ENCODE measurements around the gene MYNN. TPM values are rescaled to one million over a fixed set of nuclear protein-coding genes. Genes with fewer than 3 reads are reported as not detected.

The MYNN gene
- total and polyA plus RNA-seq, 2 donors from 2014 or later: 9.6 to 14.7 TPM

DNA sequence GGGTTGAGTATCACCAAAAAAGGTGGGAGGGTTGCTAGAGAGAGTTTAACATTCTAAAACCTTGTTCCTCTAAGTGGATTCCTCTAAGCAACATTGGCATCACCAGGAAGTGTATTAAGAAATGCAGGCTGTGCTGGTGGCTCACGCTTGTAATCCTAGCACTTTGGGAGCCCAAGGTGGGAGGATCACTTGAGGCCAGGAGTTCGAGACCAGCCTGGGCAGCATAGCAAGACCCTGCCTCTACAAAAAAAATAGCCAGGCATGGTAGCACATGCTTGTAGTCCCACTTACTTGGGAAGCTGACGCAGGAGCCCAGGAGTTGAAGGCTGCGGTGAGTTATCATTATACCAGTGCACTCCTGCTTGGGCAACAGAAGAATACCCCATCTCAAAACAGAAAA is 4.6 kb downstream of the MYNN start:
- Histone ChIP-seq H3K4me1 (ENCODE audit: control insufficient read depth in 2 of 3, insufficient read depth in 2 of 3, low read depth in 1 of 3, low read length in 3 of 3) (peaks cover 3 to 19% (median 7%) of the 10 kb centered on the region in 3 donors), H3K27me3 (ENCODE audit: control insufficient read depth, insufficient read depth, low read length) (no peaks in the 10 kb centered on the region), H3K9ac (ENCODE audit: low read length in 3 of 3) (no peak overlapping the region), H3K4me3 (ENCODE audit: low read length in 3 of 3) (no peak overlapping the region), H3K9me3 (ENCODE audit: control insufficient read depth in 2 of 3, insufficient read depth in 1 of 3, low read length in 3 of 3) (no peaks in the 10 kb centered on the region), H3K27ac (ENCODE audit: low read depth in 2 of 2, low read length in 2 of 2) (no peak overlapping the region), H3K36me3 (ENCODE audit: control insufficient read depth in 2 of 3, insufficient read depth in 3 of 3, low read length in 3 of 3) (peaks cover 8 to 43% (median 24%) of the 10 kb centered on the region in 3 donors)
- no peak for FAIRE-seq
- TF ChIP-seq, protein P1, sequence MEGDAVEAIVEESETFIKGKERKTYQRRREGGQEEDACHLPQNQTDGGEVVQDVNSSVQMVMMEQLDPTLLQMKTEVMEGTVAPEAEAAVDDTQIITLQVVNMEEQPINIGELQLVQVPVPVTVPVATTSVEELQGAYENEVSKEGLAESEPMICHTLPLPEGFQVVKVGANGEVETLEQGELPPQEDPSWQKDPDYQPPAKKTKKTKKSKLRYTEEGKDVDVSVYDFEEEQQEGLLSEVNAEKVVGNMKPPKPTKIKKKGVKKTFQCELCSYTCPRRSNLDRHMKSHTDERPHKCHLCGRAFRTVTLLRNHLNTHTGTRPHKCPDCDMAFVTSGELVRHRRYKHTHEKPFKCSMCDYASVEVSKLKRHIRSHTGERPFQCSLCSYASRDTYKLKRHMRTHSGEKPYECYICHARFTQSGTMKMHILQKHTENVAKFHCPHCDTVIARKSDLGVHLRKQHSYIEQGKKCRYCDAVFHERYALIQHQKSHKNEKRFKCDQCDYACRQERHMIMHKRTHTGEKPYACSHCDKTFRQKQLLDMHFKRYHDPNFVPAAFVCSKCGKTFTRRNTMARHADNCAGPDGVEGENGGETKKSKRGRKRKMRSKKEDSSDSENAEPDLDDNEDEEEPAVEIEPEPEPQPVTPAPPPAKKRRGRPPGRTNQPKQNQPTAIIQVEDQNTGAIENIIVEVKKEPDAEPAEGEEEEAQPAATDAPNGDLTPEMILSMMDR (IDR thresholded peaks at IDR 0.05; ENCODE audit: borderline replicate concordance, extremely low read depth, insufficient read depth): no peak
- intact Hi-C loops (cut with DNase I): no loop called here
- DNase-seq: no peak

DNA sequence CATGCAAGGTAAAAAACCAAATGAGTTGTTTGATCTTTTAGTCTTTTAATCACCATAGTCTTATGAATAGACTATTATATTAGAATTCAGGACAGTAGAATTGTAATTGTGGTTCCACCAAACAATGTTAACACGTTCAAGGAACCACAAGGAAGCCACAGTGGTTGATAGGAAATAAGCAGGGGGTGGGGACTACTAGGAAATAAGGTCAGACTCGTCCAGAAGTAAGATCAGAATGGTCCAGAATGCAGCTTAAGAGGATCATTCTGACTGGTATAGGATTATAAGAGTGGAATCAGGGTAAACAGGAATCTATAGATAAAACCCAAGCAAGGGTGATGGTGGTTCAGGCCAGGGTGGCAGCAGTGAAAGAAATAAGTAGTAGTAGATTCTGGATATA is 7.5 kb downstream of the MYNN start:
- Histone ChIP-seq H3K4me1 (ENCODE audit: control insufficient read depth in 2 of 3, insufficient read depth in 2 of 3, low read depth in 1 of 3, low read length in 3 of 3) (peaks cover 0 to 4% (median 0%) of the 10 kb centered on the region in 3 donors), H3K36me3 (ENCODE audit: control insufficient read depth in 2 of 3, insufficient read depth in 3 of 3, low read length in 3 of 3) (peaks cover 10 to 52% (median 26%) of the 10 kb centered on the region in 3 donors), H3K4me3 (ENCODE audit: low read length in 3 of 3) (no peak overlapping the region), H3K9ac (ENCODE audit: low read length in 3 of 3) (no peak overlapping the region), H3K27me3 (ENCODE audit: control insufficient read depth, insufficient read depth, low read length) (no peaks in the 10 kb centered on the region), H3K27ac (ENCODE audit: low read depth in 2 of 2, low read length in 2 of 2) (no peak overlapping the region), H3K9me3 (ENCODE audit: control insufficient read depth in 2 of 3, insufficient read depth in 1 of 3, low read length in 3 of 3) (no peaks in the 10 kb centered on the region)
- intact Hi-C loops (cut with DNase I): no loop called here
- TF ChIP-seq, protein P1 (IDR thresholded peaks at IDR 0.05; ENCODE audit: borderline replicate concordance, extremely low read depth, insufficient read depth): no peak
- no peak for FAIRE-seq
- no peak for DNase-seq

DNA sequence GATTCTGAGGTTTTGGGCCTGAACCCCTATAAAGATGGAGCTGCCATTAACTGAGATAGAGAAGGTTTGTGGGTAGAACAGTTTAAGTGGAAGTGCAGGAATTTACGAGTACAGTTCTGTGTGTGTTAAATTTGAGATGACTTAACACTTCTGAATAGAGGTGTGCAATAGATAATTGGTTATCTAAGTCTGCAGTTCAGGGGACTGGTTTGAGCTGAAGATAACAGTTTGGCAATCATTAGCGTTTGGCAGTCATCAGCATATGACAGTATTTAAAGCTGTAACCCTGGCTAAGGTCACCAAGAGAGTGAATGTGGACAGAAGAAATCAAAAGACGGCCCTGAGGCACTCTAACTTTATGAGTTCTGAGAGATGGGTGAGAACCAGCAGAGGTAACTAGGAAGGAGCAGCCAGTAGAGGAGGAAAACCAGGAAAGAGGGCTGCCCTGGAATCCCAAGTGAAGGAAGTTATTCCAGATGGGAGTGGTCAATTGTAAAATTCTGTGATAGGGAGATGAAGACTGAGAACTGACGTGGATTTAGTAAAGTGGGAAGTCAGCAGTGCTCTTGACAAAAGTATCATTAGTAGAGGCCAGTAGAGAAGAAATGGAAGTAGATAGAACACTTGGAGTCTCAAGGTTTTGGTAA is 8.1 kb downstream of the MYNN start:
- Histone ChIP-seq H3K4me1 (ENCODE audit: control insufficient read depth in 2 of 3, insufficient read depth in 2 of 3, low read depth in 1 of 3, low read length in 3 of 3) (no peaks in the 10 kb centered on the region), H3K27me3 (ENCODE audit: control insufficient read depth, insufficient read depth, low read length) (no peaks in the 10 kb centered on the region), H3K36me3 (ENCODE audit: control insufficient read depth in 2 of 3, insufficient read depth in 3 of 3, low read length in 3 of 3) (peaks cover 10 to 57% (median 28%) of the 10 kb centered on the region in 3 donors), H3K9me3 (ENCODE audit: control insufficient read depth in 2 of 3, insufficient read depth in 1 of 3, low read length in 3 of 3) (no peaks in the 10 kb centered on the region), H3K9ac (ENCODE audit: low read length in 3 of 3) (no peak overlapping the region), H3K27ac (ENCODE audit: low read depth in 2 of 2, low read length in 2 of 2) (no peak overlapping the region), H3K4me3 (ENCODE audit: low read length in 3 of 3) (no peak overlapping the region)
- intact Hi-C loops (cut with DNase I): no loop called here
- TF ChIP-seq, protein P1 (IDR thresholded peaks at IDR 0.05; ENCODE audit: borderline replicate concordance, extremely low read depth, insufficient read depth): no peak
- DNase-seq: no peak
- no peak for FAIRE-seq
